Natural killer cell (primary cell): Measurements from ENCODE around the gene CWC25. TPM values are rescaled to one million over a fixed set of nuclear protein-coding genes. Genes with fewer than 3 reads are reported as not detected.

Experiments
- ATAC-seq, 3 donors: fragments of 150-1000 bp in 2 of 3; fragments of 200-7000 bp in 1 of 3; cut with Tn5 transposase; 1 replicate in 1 of 3; 2 replicates in 2 of 3; pipeline ENCODE4 v1.10.0; 2021; ENCODE audit warnings: mild to moderate bottlenecking in 2 of 3, moderate library complexity in 2 of 3
- DNase-seq, 2 donors: peaks; one replicate each; pipeline versions ENCODE4 v3.0.0 to v3.0.0-alpha.2; 2013 to 2021; ENCODE audit warnings: mixed read lengths in 1 of 2
- H3K27ac ChIP-seq: one replicate; pipeline ENCODE4 v1.5.1; 2013; ENCODE audit warnings: mild to moderate bottlenecking, low read length
- H3K27me3 ChIP-seq: one replicate; pipeline ENCODE4 v1.6.1; 2013; ENCODE audit warnings: low read length; ENCODE audit not compliant: control insufficient read depth, insufficient read depth
- H3K36me3 ChIP-seq: one replicate; pipeline ENCODE4 v1.6.1; 2013; ENCODE audit warnings: low read length; ENCODE audit not compliant: control insufficient read depth, insufficient read depth
- H3K4me1 ChIP-seq: one replicate; pipeline ENCODE4 v1.6.1; 2013; ENCODE audit warnings: low read length; ENCODE audit not compliant: control insufficient read depth, insufficient read depth
- H3K4me3 ChIP-seq: one replicate; pipeline ENCODE4 v1.5.1; 2013; ENCODE audit warnings: low read length
- H3K9me3 ChIP-seq: one replicate; pipeline ENCODE4 v1.6.1; 2013; ENCODE audit warnings: low read length; ENCODE audit not compliant: control insufficient read depth, insufficient read depth
- H3K27ac Mint-ChIP-seq, 2 donors: one replicate each; pipeline ENCODE4 v1.8.0; 2022; ENCODE audit warnings: mild to moderate bottlenecking in 2 of 2, mixed read lengths in 2 of 2, moderate library complexity in 1 of 2
- H3K27me3 Mint-ChIP-seq, 2 donors: one replicate each; pipeline ENCODE4 v1.8.0; 2022; ENCODE audit warnings: low read depth in 2 of 2, mixed read lengths in 2 of 2
- H3K36me3 Mint-ChIP-seq: one replicate; pipeline ENCODE4 v1.8.0; 2022; ENCODE audit warnings: mixed read lengths
- H3K4me1 Mint-ChIP-seq, 2 donors: one replicate each; pipeline ENCODE4 v1.8.0; 2022; ENCODE audit warnings: mixed read lengths in 2 of 2
- H3K4me3 Mint-ChIP-seq: one replicate; pipeline ENCODE4 v1.8.0; 2022; ENCODE audit warnings: mild to moderate bottlenecking, moderate library complexity, mixed read lengths
- H3K9me3 Mint-ChIP-seq, 2 donors: one replicate each; pipeline ENCODE4 v1.8.0; 2022; ENCODE audit warnings: mixed read lengths in 2 of 2
- WGBS: methylation state at CpG from one replicate; pipeline ENCODE4 v1.1.7; 2013; ENCODE audit warnings: missing lambda C conversion rate; ENCODE audit not compliant: insufficient coverage; 5-methylcytosine and 5-hydroxymethylcytosine counted together
- intact Hi-C: fragments of 100-400 bp; cut with micrococcal nuclease; formaldehyde crosslinking; loops from one replicate; pipeline ENCODE4 v1.14.2; 2022
- total RNA-seq, 4 donors: library from RNA; stranded (reverse); fragments of 120-200 nt in 1 of 4; gene quantifications; one replicate each; pipeline versions ENCODE4 v1.2.3 to v1.2.4, GENCODE V29; 2013 to 2022
- TF ChIP-seq, protein P1 (sequence below): fragments of 200-600 bp; IDR thresholded peaks from one replicate; pipeline ENCODE4 v1.8.0; 2022; ENCODE audit warnings: antibody characterized with exemption

CWC25 gene
- total RNA-seq, 3 donors from 2014 or later (not counting 1 experiment from before 2014, with no cell fraction given) = 63.8 to 79.4 (median 74.4) TPM

DNA sequence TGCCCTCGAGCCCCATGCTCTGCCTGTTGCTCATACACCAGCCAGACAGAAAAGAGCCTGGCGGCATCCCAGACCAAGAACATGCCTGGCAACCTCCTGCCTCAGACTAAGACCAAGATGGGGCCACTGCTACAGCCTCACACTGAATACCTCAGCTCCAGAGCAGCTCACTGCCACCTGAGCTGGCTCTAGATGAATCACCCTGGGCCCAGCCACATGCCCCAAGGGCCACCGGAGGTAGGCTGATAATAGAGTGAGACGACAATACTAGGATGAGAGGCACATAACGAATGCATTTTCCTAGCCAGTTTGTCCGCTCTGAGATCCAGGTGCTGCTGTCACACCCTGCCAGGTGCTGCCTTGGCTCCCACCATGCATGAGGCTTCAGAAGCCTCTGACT lies 38.7 kb downstream of the CWC25 start:
- Mint-ChIP-seq H3K9me3 (no peaks in the 10 kb centered on the region), H3K4me3 (no peak overlapping the region), H3K27me3 (no peaks in the 10 kb centered on the region), H3K4me1 (peaks cover 0 to 7% of the 10 kb centered on the region in 2 donors), H3K27ac (no peak overlapping the region), H3K36me3 (no peaks in the 10 kb centered on the region)
- ATAC-seq = no peak
- 86% methylated on average over 6 of the region's 6 CpGs for WGBS
- Histone ChIP-seq H3K4me3 (no peak overlapping the region), H3K4me1 (no peaks in the 10 kb centered on the region), H3K27me3 (no peaks in the 10 kb centered on the region), H3K27ac (no peak overlapping the region), H3K36me3 (peaks cover 40% of the 10 kb centered on the region), H3K9me3 (no peaks in the 10 kb centered on the region)
- intact Hi-C loops = no loop called here
- no peak for DNase-seq
- TF ChIP-seq, protein P1, sequence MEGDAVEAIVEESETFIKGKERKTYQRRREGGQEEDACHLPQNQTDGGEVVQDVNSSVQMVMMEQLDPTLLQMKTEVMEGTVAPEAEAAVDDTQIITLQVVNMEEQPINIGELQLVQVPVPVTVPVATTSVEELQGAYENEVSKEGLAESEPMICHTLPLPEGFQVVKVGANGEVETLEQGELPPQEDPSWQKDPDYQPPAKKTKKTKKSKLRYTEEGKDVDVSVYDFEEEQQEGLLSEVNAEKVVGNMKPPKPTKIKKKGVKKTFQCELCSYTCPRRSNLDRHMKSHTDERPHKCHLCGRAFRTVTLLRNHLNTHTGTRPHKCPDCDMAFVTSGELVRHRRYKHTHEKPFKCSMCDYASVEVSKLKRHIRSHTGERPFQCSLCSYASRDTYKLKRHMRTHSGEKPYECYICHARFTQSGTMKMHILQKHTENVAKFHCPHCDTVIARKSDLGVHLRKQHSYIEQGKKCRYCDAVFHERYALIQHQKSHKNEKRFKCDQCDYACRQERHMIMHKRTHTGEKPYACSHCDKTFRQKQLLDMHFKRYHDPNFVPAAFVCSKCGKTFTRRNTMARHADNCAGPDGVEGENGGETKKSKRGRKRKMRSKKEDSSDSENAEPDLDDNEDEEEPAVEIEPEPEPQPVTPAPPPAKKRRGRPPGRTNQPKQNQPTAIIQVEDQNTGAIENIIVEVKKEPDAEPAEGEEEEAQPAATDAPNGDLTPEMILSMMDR = no peak

DNA sequence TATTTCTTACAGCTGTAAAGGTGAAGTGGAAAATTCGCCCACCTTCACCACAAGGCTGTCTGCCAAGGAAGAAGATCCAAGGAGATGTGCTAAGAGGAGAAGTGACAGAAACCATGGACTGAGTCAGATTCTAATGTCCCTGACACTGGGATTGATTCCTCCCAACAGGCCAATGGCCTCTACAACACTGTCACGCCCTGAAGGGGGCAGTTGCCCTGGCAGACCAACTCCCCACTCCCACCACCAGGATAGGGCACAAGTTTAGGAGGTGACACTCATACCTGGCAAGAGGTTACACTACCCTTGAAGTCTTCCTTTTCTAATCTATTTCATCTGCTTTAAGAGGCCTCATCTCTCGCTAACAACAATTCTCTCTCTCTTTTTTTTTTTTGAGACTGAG lies 41.9 kb downstream of the CWC25 start:
- Histone ChIP-seq H3K4me1 (no peaks in the 10 kb centered on the region), H3K9me3 (no peaks in the 10 kb centered on the region), H3K4me3 (no peak overlapping the region), H3K36me3 (peaks cover 71% of the 10 kb centered on the region), H3K27me3 (no peaks in the 10 kb centered on the region), H3K27ac (no peak overlapping the region)
- TF ChIP-seq, protein P1 = no peak
- ATAC-seq = no peak
- H3K4me1 Mint-ChIP-seq = no peaks in the 10 kb centered on the region
- H3K27ac Mint-ChIP-seq = no peak overlapping the region
- no peaks in the 10 kb centered on the region for H3K9me3 Mint-ChIP-seq
- no peaks in the 10 kb centered on the region for H3K27me3 Mint-ChIP-seq
- no peak overlapping the region for H3K4me3 Mint-ChIP-seq
- WGBS = 97% methylated on average over 3 of the region's 3 CpGs
- no peaks in the 10 kb centered on the region for H3K36me3 Mint-ChIP-seq
- no peak for DNase-seq
- intact Hi-C loops = no loop called here

DNA sequence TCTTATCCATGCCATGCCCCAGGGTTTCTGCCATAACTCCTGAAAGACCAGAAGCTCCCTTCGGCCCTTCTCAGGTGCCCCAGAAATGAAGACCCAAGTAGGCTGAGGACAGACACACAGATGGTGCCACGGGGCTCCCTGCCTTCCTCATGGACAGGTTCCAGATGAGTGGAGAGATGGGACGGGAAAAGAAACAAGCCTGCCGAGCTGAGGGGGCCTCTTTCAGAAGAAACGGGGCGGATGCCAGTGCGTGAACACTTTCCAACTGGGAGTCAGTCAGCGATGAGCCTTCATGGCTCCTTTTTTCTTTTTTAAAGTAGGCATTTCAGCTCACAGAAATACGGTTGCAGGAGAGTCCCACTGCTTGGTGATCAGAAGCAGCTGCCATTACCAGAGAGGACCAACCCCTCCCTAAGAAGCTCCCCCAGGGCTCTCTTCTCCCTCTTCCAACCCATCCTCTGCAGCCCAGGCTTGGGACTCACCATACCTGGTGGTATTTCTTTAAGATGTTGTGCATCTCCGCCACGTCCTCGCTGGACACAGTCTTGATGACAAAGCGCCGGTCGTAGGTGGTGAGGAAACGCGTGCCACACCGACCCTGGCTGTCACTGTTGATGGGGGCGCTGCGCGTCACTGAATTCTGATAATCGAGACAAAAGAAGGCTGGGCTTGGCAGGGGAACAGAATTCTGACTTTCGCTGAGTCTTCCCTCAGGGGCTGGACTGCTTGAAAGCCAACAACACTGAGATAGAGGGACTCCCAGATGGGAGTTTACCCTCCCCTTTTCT lies 45.0 kb downstream of the CWC25 start:
- ATAC-seq (no peak), DNase-seq (no peak)
- no peaks in the 10 kb centered on the region for H3K27me3 Mint-ChIP-seq
- H3K9me3 Mint-ChIP-seq = no peaks in the 10 kb centered on the region
- TF ChIP-seq, protein P1 = no peak
- H3K9me3 ChIP-seq = no peaks in the 10 kb centered on the region
- H3K4me3 ChIP-seq = no peak overlapping the region
- 97% methylated on average over 23 of the region's 23 CpGs for WGBS
- H3K27ac Mint-ChIP-seq = no peak overlapping the region
- intact Hi-C loops = no loop called here
- H3K36me3 ChIP-seq = peaks cover 75% of the 10 kb centered on the region
- H3K36me3 Mint-ChIP-seq = no peaks in the 10 kb centered on the region
- H3K4me3 Mint-ChIP-seq = no peak overlapping the region
- H3K27me3 ChIP-seq = no peaks in the 10 kb centered on the region
- no peak overlapping the region for H3K27ac ChIP-seq
- H3K4me1 ChIP-seq = no peaks in the 10 kb centered on the region
- H3K4me1 Mint-ChIP-seq = no peaks in the 10 kb centered on the region
